GM10248 (cell line): ENCODE data around the gene FTMT.

Experiments used
- CTCF ChIA-PET: fragments of 300-600 bp; sonication (Branson Sonifier 250); formaldehyde crosslinking; extraction: SDS; loops from one replicate; lab custom pipeline; 2021; ENCODE audit warnings: antibody characterized with exemption; lab: Yijun Ruan, JAX
- POLR2A ChIA-PET: fragments of 350-650 bp; sonication (Branson Sonifier 250); formaldehyde crosslinking; extraction: SDS; loops from one replicate; lab custom pipeline; 2020; ENCODE audit warnings: antibody characterized with exemption; lab: Yijun Ruan, JAX
- DNase-seq: peaks from one replicate; pipeline ENCODE4 v3.0.0; 2012; ENCODE audit errors: extremely low spot score
- CTCF ChIP-seq: IDR thresholded peaks from 2 replicates; pipeline ENCODE4 v1.5.1; 2012; ENCODE audit warnings: mild to moderate bottlenecking, low read depth; ENCODE audit errors: extremely low read depth, missing control alignments, control extremely low read depth

FTMT gene

GRCh38 chr5:121897341-121897740, 45.7 kb downstream of the FTMT start:
- ChIA-PET CTCF (no interaction called here), POLR2A (no interaction called here)
- DNase-seq: no peak
- no peak for TF ChIP-seq CTCF

- POLR2A ChIA-PET: no interaction called here
- TF ChIP-seq CTCF: no peak
- no peak for DNase-seq
- CTCF ChIA-PET: interaction anchor here (0.9 to 1.0 kb wide), 2 partner anchors 26 to 29 kb away, joined by 3 read pairs; no protein-coding TSS in a partner anchor
Measured at GRCh38 chr5:121899346-121899745, 47.7 kb downstream of the FTMT start.
